Uterus (tissue), 4 donors: ENCODE results near the gene KDM6A. TPM values are rescaled to one million over a fixed set of nuclear protein-coding genes. Genes with fewer than 3 reads are reported as not detected.

Experiments
- DNase-seq, 2 donors: peaks; one replicate each; pipeline ENCODE4 v3.0.0-alpha.2; 2019 to 2020
- H3K27ac ChIP-seq, 2 donors: fragments of 200-600 bp; sonication (generic); 1 replicate in 1 of 2; 2 replicates in 1 of 2; pipeline ENCODE4 v1.5.1; 2016 to 2018
- H3K27me3 ChIP-seq, 2 donors: fragments of 200-600 bp; sonication (generic); one replicate each; pipeline ENCODE4 v1.5.1; 2018 to 2019; ENCODE audit warnings: control low read depth in 1 of 2
- H3K36me3 ChIP-seq, 2 donors: fragments of 200-600 bp; sonication (generic); one replicate each; pipeline ENCODE4 v1.5.1; 2019; ENCODE audit warnings: control low read depth in 1 of 2
- H3K4me1 ChIP-seq, 2 donors: fragments of 200-600 bp; sonication (generic); one replicate each; pipeline ENCODE4 v1.5.1; 2018 to 2019; ENCODE audit warnings: control low read depth in 1 of 2
- H3K4me3 ChIP-seq, 2 donors: fragments of 200-600 bp; sonication (generic); 1 replicate in 1 of 2; 2 replicates in 1 of 2; pipeline ENCODE4 v1.5.1; 2018 to 2019; ENCODE audit warnings: mild to moderate bottlenecking in 1 of 2
- H3K9me3 ChIP-seq, 2 donors: fragments of 200-600 bp; sonication (generic); one replicate each; pipeline ENCODE4 v1.5.1; 2019; ENCODE audit warnings: control low read depth in 1 of 2
- CTCF ChIP-seq, 4 experiments: fragments of 200-600 bp in 2 of 4; fragments of 450-650 bp in 2 of 4; sonication (generic) in 2 of 4; IDR thresholded peaks; one replicate each; pipeline ENCODE4 v1.5.1; 2016 to 2019; ENCODE audit warnings: antibody characterized with exemption in 4 of 4, mild to moderate bottlenecking in 2 of 4, moderate library complexity in 1 of 4
- POLR2A ChIP-seq, 2 donors: fragments of 450-650 bp; IDR thresholded peaks; one replicate each; pipeline ENCODE4 v1.6.1; 2016; ENCODE audit warnings: antibody characterized with exemption in 2 of 2, mild to moderate bottlenecking in 1 of 2, moderate library complexity in 1 of 2
- intact Hi-C: fragments of 100-400 bp; cut with DNase I; formaldehyde crosslinking; loops from one replicate; pipeline ENCODE4 v1.15.1; 2023; ENCODE audit warnings: low total_unique reads
- total RNA-seq, 4 donors: library from RNA; depleted of rRNA in 3 of 4; stranded (reverse); fragments of >200 nt in 3 of 4; gene quantifications; one replicate each; pipeline versions ENCODE4 v1.1.0 to v1.2.4, GENCODE V29; 2014 to 2023
- donor health status: DM: yes; HTN: yes; CAD: no.

KDM6A gene
- total RNA-seq, 4 donors from 2014 or later, result 26.2 to 69.0 (median 57.9) TPM

GRCh38 chrX:44971674-44972073, 98.7 kb downstream of the KDM6A start:
- intact Hi-C loops, result no loop called here
- Histone ChIP-seq H3K36me3 (no peaks in the 10 kb centered on the region), H3K4me3 (no peak overlapping the region), H3K27ac (no peak overlapping the region), H3K27me3 (no peaks in the 10 kb centered on the region), H3K4me1 (no peaks in the 10 kb centered on the region), H3K9me3 (peaks cover 0 to 11% of the 10 kb centered on the region in 2 donors)
- DNase-seq, result no peak
- TF ChIP-seq CTCF (IDR thresholded peaks at IDR 0.05), result no peak
- no peak for TF ChIP-seq POLR2A (IDR thresholded peaks at IDR 0.05)

GRCh38 chrX:44972132-44972531, 99.1 kb downstream of the KDM6A start:
- peaks cover 0 to 11% of the 10 kb centered on the region in 2 donors for H3K9me3 ChIP-seq
- no peaks in the 10 kb centered on the region for H3K27me3 ChIP-seq
- H3K4me1 ChIP-seq, result no peaks in the 10 kb centered on the region
- TF ChIP-seq CTCF (IDR thresholded peaks at IDR 0.05) (no peak), POLR2A (IDR thresholded peaks at IDR 0.05) (no peak)
- intact Hi-C loops, result no loop called here
- no peak overlapping the region for H3K4me3 ChIP-seq
- no peak for DNase-seq
- H3K27ac ChIP-seq, result no peak overlapping the region
- no peaks in the 10 kb centered on the region for H3K36me3 ChIP-seq

GRCh38 chrX:44973420-44973932, 100.5 kb downstream of the KDM6A start:
- intact Hi-C loops, result no loop called here
- H3K27me3 ChIP-seq, result no peaks in the 10 kb centered on the region
- no peaks in the 10 kb centered on the region for H3K36me3 ChIP-seq
- H3K9me3 ChIP-seq, result peaks cover 0 to 11% of the 10 kb centered on the region in 2 donors
- H3K27ac ChIP-seq, result no peak overlapping the region
- no peak overlapping the region for H3K4me3 ChIP-seq
- DNase-seq, result no peak
- no peaks in the 10 kb centered on the region for H3K4me1 ChIP-seq
- TF ChIP-seq POLR2A (IDR thresholded peaks at IDR 0.05), result no peak
- no peak for TF ChIP-seq CTCF (IDR thresholded peaks at IDR 0.05)

- TF ChIP-seq CTCF (IDR thresholded peaks at IDR 0.05) (no peak), POLR2A (IDR thresholded peaks at IDR 0.05) (no peak)
- DNase-seq, result no peak
- H3K27me3 ChIP-seq, result no peaks in the 10 kb centered on the region
- H3K4me3 ChIP-seq, result no peak overlapping the region
- H3K4me1 ChIP-seq, result no peaks in the 10 kb centered on the region
- H3K36me3 ChIP-seq, result no peaks in the 10 kb centered on the region
- intact Hi-C loops, result no loop called here
- no peak overlapping the region for H3K27ac ChIP-seq
- peaks cover 0 to 11% of the 10 kb centered on the region in 2 donors for H3K9me3 ChIP-seq
Observed at GRCh38 chrX:44974451-44974850, 101.5 kb downstream of the KDM6A start.

- no peak for DNase-seq
- Histone ChIP-seq H3K4me3 (no peak overlapping the region), H3K36me3 (no peaks in the 10 kb centered on the region), H3K27ac (no peak overlapping the region), H3K4me1 (no peaks in the 10 kb centered on the region), H3K9me3 (peaks cover 0 to 11% of the 10 kb centered on the region in 2 donors), H3K27me3 (no peaks in the 10 kb centered on the region)
- intact Hi-C loops, result no loop called here
- TF ChIP-seq POLR2A (IDR thresholded peaks at IDR 0.05) (no peak), CTCF (IDR thresholded peaks at IDR 0.05) (no peak)
Observed at GRCh38 chrX:44975666-44976263, 102.8 kb downstream of the KDM6A start.
